ENCODE data around the gene PPL. TPM values are rescaled to one million over a fixed set of nuclear protein-coding genes. Genes with fewer than 3 reads are reported as not detected.

The PPL gene
- polyA plus RNA-seq, 1 experiment: 0.56 TPM

DNA sequence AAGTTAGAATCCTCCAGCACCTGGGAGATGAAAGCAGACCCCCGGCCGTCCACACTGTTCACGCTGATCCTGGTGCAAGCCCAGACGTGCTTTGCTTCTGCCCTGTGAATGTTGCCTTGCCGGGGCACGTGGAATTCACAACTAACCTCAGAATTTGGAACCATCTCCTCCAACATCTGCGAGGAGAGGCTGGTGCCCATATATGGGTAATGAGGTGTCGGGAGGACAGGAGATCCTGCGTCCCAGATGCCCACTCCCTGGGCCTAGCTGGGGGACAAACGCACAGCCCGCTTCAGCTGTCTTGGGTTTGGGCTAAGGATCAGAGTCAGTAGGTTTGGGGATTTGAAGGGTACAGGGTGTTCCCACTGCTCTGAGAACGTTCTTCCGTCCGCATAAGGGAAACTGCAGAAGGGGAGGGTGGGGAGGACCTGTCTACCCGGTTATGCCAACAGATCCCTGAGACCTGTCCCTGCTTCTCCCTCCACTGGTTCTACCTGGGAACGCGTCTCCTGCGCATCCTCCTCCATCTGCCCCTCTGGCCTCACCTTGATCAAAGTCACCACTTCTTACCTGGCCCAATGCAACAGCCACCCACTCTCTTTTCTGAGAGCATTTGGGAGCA lies 14.1 kb downstream of the PPL start:
- no peak for DNase-seq (ENCODE audit: low read depth)
- TF ChIP-seq, protein P1, sequence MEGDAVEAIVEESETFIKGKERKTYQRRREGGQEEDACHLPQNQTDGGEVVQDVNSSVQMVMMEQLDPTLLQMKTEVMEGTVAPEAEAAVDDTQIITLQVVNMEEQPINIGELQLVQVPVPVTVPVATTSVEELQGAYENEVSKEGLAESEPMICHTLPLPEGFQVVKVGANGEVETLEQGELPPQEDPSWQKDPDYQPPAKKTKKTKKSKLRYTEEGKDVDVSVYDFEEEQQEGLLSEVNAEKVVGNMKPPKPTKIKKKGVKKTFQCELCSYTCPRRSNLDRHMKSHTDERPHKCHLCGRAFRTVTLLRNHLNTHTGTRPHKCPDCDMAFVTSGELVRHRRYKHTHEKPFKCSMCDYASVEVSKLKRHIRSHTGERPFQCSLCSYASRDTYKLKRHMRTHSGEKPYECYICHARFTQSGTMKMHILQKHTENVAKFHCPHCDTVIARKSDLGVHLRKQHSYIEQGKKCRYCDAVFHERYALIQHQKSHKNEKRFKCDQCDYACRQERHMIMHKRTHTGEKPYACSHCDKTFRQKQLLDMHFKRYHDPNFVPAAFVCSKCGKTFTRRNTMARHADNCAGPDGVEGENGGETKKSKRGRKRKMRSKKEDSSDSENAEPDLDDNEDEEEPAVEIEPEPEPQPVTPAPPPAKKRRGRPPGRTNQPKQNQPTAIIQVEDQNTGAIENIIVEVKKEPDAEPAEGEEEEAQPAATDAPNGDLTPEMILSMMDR (IDR thresholded peaks at IDR 0.05; ENCODE audit: insufficient read depth, low read depth, low read length): no peak
- no peaks in the 10 kb centered on the region for H3K36me3 ChIP-seq (ENCODE audit: control insufficient read depth, insufficient read depth, low read length)
- H3K4me3 ChIP-seq (ENCODE audit: low read depth, low read length): no peak overlapping the region
- peaks cover 2% of the 10 kb centered on the region for H3K27me3 ChIP-seq (ENCODE audit: control insufficient read depth, insufficient read depth, low read length)
- ChIA-PET POLR2A (no interaction called here), CTCF (interaction anchor here (1.2 kb wide), 1 partner anchor 33 kb away, joined by 3 read pairs; no protein-coding TSS in a partner anchor)

DNA sequence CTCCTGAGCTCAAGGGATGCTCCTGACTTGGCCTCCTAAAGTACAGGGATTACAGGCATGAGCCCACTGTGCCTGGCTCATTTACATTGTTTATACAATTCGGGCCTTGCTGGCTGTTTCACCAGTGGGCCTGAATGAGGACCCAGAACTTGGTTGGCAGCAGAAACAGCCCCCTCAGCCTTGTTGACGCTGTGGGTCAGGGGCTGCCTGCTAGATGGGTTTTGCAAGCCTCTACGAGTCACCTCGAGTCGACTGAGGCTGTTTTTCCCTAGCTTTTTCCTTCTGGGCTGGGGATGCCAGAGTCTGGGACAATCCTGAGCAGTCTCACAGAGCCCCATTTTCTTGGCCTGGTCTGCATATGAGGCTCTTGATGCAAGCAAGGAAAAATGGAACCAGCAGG lies 16.1 kb downstream of the PPL start:
- ChIA-PET POLR2A (no interaction called here), CTCF (no interaction called here)
- Histone ChIP-seq H3K4me3 (ENCODE audit: low read depth, low read length) (no peak overlapping the region), H3K27me3 (ENCODE audit: control insufficient read depth, insufficient read depth, low read length) (peaks cover 2% of the 10 kb centered on the region), H3K36me3 (ENCODE audit: control insufficient read depth, insufficient read depth, low read length) (no peaks in the 10 kb centered on the region)
- no peak for DNase-seq (ENCODE audit: low read depth)
- TF ChIP-seq, protein P1 (IDR thresholded peaks at IDR 0.05; ENCODE audit: insufficient read depth, low read depth, low read length): no peak

DNA sequence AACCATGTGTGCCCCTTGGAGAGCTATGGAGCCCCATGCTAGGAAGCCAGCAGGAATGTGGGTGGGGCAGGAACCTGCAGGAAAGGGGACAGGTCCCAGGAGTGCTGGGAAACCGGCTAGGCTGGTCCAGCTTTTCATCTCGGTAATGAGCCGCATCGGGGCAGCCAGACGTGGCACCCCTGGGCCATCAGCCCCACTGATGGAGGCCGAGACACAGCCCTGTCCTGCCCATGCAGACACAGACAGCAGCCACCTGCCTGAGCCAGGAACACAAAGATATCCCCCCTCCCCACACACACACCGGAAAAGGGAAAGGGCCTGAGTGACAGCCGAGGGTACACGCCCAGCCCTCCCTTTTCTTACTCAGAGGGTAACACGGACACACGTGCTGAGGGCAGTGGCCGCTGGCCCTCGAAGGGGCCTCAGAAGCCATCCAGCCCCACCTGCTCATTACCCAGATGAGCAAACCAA lies 18.1 kb downstream of the PPL start:
- no peak overlapping the region for H3K4me3 ChIP-seq (ENCODE audit: low read depth, low read length)
- TF ChIP-seq, protein P1 (IDR thresholded peaks at IDR 0.05; ENCODE audit: insufficient read depth, low read depth, low read length): no peak
- no peaks in the 10 kb centered on the region; the same call in none of the 2 replicates for H3K27me3 ChIP-seq (ENCODE audit: control insufficient read depth, insufficient read depth, low read length)
- CTCF ChIA-PET: no interaction called here
- H3K36me3 ChIP-seq (ENCODE audit: control insufficient read depth, insufficient read depth, low read length): no peaks in the 10 kb centered on the region
- POLR2A ChIA-PET: no interaction called here
- no peak for DNase-seq (ENCODE audit: low read depth)

DNA sequence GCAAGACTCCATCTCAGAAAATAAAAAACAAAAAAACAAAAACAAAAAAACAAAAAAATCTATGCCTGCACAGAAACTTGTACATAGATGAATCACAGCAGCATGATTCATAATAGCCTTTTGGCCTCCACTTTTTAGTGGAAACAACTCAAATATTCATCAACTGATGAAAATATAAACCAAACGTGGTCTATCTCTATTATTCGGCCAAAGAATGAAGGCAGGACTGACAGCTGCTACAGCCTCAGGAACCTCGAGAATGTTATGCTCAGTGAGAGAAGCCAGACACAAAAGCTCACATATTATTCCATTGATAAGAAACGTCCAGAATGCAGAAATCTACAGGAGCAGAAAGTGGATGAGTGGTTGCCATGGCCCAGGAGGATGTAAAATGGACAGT lies 19.8 kb downstream of the PPL start:
- TF ChIP-seq, protein P1 (IDR thresholded peaks at IDR 0.05; ENCODE audit: insufficient read depth, low read depth, low read length): no peak
- Histone ChIP-seq H3K36me3 (ENCODE audit: control insufficient read depth, insufficient read depth, low read length) (no peaks in the 10 kb centered on the region), H3K27me3 (ENCODE audit: control insufficient read depth, insufficient read depth, low read length) (no peaks in the 10 kb centered on the region), H3K4me3 (ENCODE audit: low read depth, low read length) (no peak overlapping the region)
- POLR2A ChIA-PET: no interaction called here
- DNase-seq (ENCODE audit: low read depth): peak; percentile 11
- CTCF ChIA-PET: no interaction called here

DNA sequence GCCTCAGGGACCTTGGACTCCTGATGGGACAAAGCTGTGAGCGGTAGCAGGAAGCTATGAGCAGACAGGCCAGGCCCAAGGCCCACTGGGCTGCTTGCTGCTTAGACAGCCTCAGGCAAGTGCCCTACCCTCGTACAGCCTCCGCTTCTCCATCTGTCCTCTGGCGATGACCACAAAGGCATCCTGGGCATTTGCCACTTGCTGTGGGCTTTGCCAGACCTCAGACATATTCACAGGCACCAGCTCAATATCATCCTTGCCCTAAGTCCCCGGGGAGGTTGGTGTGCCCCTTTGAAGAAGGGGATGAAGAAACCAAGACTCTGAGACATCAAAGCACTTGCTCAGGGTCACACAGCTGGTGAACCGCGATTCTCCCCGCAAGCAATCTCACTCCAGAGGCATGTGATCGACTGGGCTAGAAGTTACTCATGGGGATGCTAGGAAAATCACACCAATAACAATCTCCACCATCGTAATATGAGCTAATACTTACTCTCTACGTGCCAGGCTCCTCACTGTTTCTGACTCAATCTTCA lies 21.7 kb downstream of the PPL start:
- POLR2A ChIA-PET: no interaction called here
- H3K36me3 ChIP-seq (ENCODE audit: control insufficient read depth, insufficient read depth, low read length): no peaks in the 10 kb centered on the region
- no peak for DNase-seq (ENCODE audit: low read depth)
- CTCF ChIA-PET: no interaction called here
- TF ChIP-seq, protein P1 (IDR thresholded peaks at IDR 0.05; ENCODE audit: insufficient read depth, low read depth, low read length): no peak
- no peaks in the 10 kb centered on the region for H3K27me3 ChIP-seq (ENCODE audit: control insufficient read depth, insufficient read depth, low read length)
- no peak overlapping the region for H3K4me3 ChIP-seq (ENCODE audit: low read depth, low read length)

Measured in BJ (cell line).